Esophagus squamous epithelium (tissue), 4 donors: ENCODE data around the gene SLCO1B3.

ENCODE experiments used
- CTCF ChIP-seq, 6 experiments: fragments of 450-650 bp in 4 of 6; fragments of 200-600 bp in 2 of 6; sonication (generic) in 2 of 6; IDR thresholded peaks; one replicate each; pipeline ENCODE4 v1.5.1; 2016 to 2019; ENCODE audit warnings: antibody characterized with exemption in 6 of 6, mild to moderate bottlenecking in 4 of 6, moderate library complexity in 4 of 6
- POLR2A ChIP-seq, 4 donors: fragments of 450-650 bp; IDR thresholded peaks; one replicate each; pipeline ENCODE4 v1.6.1; 2017; ENCODE audit warnings: antibody characterized with exemption in 4 of 4, mild to moderate bottlenecking in 4 of 4, moderate library complexity in 3 of 4

- TF ChIP-seq CTCF (IDR thresholded peaks at IDR 0.05) (no peak), POLR2A (IDR thresholded peaks at IDR 0.05) (no peak)
Measured at GRCh38 chr12:20800160-20800559, 10.3 kb upstream of the SLCO1B3 start.
